GM19025 (cell line): ENCODE data around the gene PCF11.
"Not testable (repeated sequence)": the region's sequence is repeated elsewhere in the genome, so short reads cannot be mapped to it uniquely, and the experiment has no call there.

ENCODE experiments used
- ATAC-seq: cut with Tn5 transposase; IDR thresholded peaks from one replicate; pipeline ENCODE4 v1.9.1; 2021; ENCODE audit warnings: mild to moderate bottlenecking, low read depth, moderate library complexity; ENCODE audit not compliant: unreplicated experiment

Gene PCF11, protein sequence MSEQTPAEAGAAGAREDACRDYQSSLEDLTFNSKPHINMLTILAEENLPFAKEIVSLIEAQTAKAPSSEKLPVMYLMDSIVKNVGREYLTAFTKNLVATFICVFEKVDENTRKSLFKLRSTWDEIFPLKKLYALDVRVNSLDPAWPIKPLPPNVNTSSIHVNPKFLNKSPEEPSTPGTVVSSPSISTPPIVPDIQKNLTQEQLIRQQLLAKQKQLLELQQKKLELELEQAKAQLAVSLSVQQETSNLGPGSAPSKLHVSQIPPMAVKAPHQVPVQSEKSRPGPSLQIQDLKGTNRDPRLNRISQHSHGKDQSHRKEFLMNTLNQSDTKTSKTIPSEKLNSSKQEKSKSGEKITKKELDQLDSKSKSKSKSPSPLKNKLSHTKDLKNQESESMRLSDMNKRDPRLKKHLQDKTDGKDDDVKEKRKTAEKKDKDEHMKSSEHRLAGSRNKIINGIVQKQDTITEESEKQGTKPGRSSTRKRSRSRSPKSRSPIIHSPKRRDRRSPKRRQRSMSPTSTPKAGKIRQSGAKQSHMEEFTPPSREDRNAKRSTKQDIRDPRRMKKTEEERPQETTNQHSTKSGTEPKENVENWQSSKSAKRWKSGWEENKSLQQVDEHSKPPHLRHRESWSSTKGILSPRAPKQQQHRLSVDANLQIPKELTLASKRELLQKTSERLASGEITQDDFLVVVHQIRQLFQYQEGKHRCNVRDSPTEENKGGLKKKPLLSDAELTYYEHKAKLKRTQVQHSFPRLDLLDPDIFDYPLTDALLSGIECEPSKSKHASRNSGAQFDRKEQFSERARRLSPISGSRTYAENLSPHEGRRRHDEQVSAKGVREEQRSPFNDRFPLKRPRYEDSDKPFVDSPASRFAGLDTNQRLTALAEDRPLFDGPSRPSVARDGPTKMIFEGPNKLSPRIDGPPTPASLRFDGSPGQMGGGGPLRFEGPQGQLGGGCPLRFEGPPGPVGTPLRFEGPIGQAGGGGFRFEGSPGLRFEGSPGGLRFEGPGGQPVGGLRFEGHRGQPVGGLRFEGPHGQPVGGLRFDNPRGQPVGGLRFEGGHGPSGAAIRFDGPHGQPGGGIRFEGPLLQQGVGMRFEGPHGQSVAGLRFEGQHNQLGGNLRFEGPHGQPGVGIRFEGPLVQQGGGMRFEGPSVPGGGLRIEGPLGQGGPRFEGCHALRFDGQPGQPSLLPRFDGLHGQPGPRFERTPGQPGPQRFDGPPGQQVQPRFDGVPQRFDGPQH (N-terminal part only)

GRCh38 chr11:83156996-83157593, at the start of gene PCF11:
PCF11 (plus strand) TSS chr11:83157131; CDS start chr11:83157440, 309 bp downstream.
- ATAC-seq, result peak; percentile 0

DNA sequence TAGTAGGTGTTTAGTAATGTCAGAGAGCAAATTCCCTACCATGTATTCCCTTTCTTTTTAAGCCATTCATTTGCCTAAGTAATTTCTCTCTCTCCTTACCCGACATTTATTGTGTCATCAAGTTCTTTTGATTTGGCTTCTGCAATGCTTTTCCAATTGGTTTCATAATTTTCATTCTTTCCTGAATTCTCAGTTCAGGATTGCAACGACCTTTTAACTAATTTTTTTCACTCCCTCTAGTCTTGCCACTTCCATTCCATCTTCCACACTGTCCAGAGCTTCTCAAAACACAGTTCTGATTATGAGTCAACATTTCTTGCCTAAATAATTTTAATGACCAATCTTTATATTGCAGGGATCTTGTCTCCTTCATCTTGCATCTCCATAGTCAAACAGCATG, 44.0 kb upstream of the PCF11 start:
- ATAC-seq, result no peak

DNA sequence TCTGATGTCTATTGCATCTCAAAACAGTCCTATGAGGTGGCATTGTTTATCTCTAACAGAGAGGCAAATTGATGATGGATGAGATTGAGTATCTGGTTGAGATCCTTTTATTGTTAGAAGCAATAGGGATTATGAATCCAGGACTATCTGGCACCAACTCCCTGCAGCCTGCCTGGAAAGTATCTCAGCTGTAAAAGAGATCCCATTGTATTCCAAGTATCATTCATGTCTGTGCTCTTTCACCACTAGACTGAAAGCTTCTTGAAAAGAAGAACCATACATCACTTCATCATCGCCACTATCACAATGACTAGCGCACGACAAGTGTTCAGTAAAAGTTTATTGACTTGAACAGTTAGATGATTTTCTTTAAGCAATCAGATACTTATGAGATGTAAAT, 41.9 kb upstream of the PCF11 start:
- no peak for ATAC-seq

DNA sequence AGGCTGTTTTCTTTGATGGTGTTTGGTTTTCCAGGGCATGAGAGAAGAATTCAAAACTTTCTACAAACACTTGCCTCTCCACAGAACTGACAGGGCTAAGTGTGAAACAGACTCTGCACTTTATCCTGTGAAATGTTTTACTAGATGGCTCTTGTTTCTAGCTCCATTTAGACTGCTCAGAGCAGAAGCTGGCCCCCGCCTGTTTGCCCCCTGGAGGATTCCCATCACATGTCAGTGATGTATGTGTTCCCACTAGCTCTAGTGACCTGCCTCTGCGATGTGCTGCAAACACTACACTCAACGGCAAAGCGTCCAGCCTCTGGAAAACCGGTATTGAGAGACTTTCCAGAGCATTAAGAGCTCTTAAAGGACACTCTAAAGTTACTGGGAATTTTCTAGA, 41.4 kb upstream of the PCF11 start:
- no peak for ATAC-seq

GRCh38 chr11:83116015-83116641, 40.8 kb upstream of the PCF11 start:
- ATAC-seq, result no peak

- no peak for ATAC-seq
Observed at GRCh38 chr11:83118814-83119213, 38.1 kb upstream of the PCF11 start.

GRCh38 chr11:83119216-83119615, 37.7 kb upstream of the PCF11 start:
- ATAC-seq, result no peak

- ATAC-seq, result no peak
Observed at GRCh38 chr11:83120327-83120726, 36.6 kb upstream of the PCF11 start.

DNA sequence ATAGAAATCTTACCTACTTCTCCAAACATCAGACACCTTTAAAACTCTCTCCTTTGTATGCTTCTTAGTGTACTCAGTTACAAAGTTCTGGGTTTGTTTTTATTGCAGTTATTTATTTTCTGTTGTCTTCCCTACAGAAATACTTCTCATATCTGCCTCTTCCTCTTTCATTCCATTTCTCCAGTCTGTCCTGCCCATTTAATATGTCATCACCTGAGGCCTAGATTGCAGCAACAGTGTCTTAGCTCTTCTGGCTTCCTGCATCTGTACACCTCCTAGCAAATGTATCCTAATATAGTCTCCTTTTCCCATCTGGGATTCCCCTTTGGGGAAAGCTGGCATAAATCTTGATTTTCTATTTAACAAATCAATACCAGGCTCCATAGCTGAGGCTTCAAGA, 34.9 kb upstream of the PCF11 start:
- ATAC-seq, result no peak

- no peak for ATAC-seq
Observed at GRCh38 chr11:83122766-83123165, 34.2 kb upstream of the PCF11 start.

DNA sequence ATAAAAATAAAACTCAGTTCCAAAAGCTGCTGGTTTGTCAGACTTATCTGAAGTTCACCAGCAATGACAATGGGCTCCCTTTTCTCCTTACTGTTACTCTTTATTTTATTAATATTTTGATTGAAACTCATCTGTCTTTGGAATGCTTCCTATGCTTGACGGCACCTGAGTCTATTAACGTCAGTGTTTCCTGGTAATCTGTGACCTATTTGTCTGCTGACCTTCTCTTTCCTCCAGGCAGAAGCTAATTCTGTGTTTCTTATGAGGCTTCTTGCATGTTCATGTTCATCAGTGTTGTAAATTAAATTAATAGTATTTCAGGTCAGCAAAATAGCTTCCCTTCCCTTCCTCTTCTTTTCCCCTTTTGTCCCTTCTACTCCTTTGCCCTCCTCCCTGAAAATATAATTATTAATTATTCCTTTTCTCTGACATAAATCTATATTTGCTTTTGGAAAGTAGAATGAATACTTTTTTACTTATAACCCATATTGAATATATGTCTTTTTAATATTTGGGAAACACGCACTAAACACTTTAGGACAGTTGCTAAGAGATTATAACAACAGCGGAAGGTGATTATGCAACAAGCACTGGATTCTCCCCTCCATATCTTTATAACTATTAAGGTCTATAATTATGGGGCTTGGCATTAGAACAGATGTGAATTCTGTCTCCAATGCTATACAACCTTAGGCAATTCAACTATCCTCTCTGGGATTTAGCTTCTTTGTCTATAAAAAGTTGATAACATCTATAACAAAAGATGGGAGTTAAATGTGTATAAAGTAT, 32.1 kb upstream of the PCF11 start:
- ATAC-seq, result no peak

- no peak for ATAC-seq
Observed at GRCh38 chr11:83125577-83125976, 31.4 kb upstream of the PCF11 start.

- ATAC-seq, result no peak
Observed at GRCh38 chr11:83127310-83127637, 29.7 kb upstream of the PCF11 start.

DNA sequence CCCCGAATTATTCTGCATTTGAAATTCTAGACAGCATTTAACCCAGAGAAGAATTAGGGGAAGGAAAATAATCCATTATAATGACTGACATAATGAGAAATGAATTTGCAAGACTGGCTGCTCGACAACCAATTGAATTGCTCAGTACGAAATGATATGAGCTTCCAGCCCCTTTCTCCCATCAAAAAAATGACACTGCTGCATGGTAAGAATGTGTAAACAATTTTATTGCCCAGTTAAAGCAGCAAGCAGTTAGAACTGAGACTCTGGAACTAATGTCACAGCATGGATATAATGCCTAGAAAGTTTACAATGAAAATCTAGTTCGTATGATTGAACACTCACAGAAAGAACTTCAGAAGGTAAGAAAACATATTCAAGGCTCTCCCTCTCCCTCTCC, 24.7 kb upstream of the PCF11 start:
- no peak for ATAC-seq

GRCh38 chr11:83133266-83133665, 23.7 kb upstream of the PCF11 start:
- not testable (repeated sequence) for ATAC-seq

GRCh38 chr11:83139310-83139709, 17.6 kb upstream of the PCF11 start:
- ATAC-seq, result no peak

- peak; percentile 86 for ATAC-seq
Observed at GRCh38 chr11:83140691-83141455, 16.1 kb upstream of the PCF11 start.

DNA sequence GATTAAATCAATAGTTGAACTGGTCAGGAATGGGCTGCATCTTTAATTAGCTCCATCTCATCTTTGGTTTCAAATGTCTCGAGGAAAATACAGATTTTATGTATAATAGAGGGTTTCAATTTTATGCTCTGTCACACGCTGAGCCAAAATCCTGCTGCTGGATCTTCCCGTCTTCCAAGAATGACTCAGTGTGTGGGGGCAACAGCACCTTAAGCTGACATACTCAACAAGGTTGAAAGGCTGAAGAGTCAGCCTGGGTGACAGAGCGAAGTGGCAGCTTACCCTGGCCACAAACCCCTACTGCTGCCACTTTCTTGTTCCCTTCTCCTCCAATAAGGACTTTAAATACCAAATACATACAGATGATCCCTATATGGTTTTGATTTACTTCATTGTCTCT, 9.0 kb upstream of the PCF11 start:
- no peak for ATAC-seq

DNA sequence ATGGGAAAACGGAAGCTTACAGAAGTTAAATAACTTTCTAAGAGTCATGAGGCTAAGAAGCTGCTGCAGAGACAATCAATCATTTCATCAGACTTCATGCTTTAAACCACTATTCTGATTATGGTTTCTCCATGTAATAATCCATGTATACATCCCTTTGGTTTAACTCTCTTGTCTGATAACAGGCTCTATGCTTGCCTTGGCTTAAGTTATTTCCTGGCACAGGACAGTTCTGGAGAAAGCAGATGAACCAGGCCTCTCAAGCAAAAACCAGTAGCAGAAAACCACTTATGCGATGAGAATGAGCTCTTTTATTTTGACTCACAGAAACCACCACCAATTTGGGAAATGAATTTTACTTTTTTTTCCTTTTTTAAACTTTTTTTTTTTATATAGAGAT, 6.5 kb upstream of the PCF11 start:
- no peak for ATAC-seq
